IPS-20b (cell line): Measurements from ENCODE around the gene MYL6.

Experiments
- H3K27ac ChIP-seq: one replicate; pipeline ENCODE4 v1.5.1; 2013; ENCODE audit warnings: low read length
- H3K27me3 ChIP-seq: 2 replicates; pipeline ENCODE4 v1.6.1; 2013; ENCODE audit warnings: mild to moderate bottlenecking, low read length, inconsistent platforms; ENCODE audit not compliant: insufficient read depth
- H3K36me3 ChIP-seq: 2 replicates; pipeline ENCODE4 v1.6.1; 2013; ENCODE audit warnings: low read depth, mild to moderate bottlenecking, inconsistent platforms, low read length, moderate library complexity; ENCODE audit not compliant: insufficient read depth
- H3K4me1 ChIP-seq: 2 replicates; pipeline ENCODE4 v1.6.1; 2013; ENCODE audit warnings: mild to moderate bottlenecking, control low read depth, inconsistent platforms, low read length, moderate library complexity; ENCODE audit not compliant: insufficient read depth
- H3K4me3 ChIP-seq: 2 replicates; pipeline ENCODE4 v1.5.1; 2013; ENCODE audit warnings: mild to moderate bottlenecking, low read length, inconsistent platforms
- H3K9ac ChIP-seq: 2 replicates; pipeline ENCODE4 v1.6.1; 2013; ENCODE audit warnings: low read depth, mild to moderate bottlenecking, inconsistent platforms, low read length, moderate library complexity
- H3K9me3 ChIP-seq: 2 replicates; pipeline ENCODE4 v1.6.1; 2013; ENCODE audit warnings: mild to moderate bottlenecking, low read depth, low read length, inconsistent platforms; ENCODE audit not compliant: insufficient read depth

The MYL6 gene

DNA sequence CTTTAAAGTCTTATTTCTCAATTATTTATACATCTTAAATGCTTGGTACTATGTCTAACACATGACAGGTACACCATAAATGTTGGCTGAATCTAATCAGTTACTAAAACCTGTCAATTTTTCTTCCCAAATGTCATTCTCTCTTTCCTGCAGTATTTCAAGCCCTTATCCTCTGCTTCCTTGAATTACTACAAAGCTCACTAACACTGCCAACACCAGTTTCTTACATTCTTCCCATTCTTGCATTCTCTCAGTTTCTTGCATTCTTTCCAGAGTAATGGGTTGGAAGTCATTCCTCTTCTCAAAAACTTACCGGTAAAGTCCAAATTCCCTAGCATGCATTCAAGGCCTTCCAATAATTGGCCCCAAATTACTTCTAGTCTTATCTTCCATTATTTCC is 40.7 kb downstream of the MYL6 start:
- H3K9me3 ChIP-seq, result no peaks in the 10 kb centered on the region
- H3K4me3 ChIP-seq, result no peak overlapping the region
- H3K9ac ChIP-seq, result no peak overlapping the region
- H3K36me3 ChIP-seq, result no peaks in the 10 kb centered on the region
- no peak overlapping the region for H3K27ac ChIP-seq
- no peaks in the 10 kb centered on the region for H3K4me1 ChIP-seq
- no peaks in the 10 kb centered on the region for H3K27me3 ChIP-seq

DNA sequence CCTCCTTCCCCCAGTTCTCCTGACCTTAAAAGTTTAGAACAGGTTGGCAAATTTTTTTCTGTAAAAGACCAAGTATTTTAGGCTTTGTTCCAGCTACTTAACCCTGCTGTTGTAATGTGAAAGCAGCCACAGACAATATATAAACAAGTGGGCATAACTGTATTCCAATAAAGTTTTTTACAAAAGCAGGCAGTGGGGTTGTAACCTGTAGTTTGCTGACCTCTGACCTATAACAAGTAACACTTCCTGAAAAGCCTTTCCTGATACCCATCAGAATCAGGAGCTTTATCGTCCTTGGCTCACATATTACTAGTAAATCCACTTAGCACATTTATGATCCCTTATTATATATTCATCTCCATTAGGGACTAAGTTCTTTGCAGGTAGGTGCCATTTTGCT is 44.2 kb downstream of the MYL6 start:
- H3K9me3 ChIP-seq, result no peaks in the 10 kb centered on the region
- H3K36me3 ChIP-seq, result peaks cover 34% of the 10 kb centered on the region
- H3K4me3 ChIP-seq, result no peak overlapping the region
- H3K27ac ChIP-seq, result no peak overlapping the region
- H3K9ac ChIP-seq, result no peak overlapping the region
- H3K27me3 ChIP-seq, result no peaks in the 10 kb centered on the region
- no peaks in the 10 kb centered on the region for H3K4me1 ChIP-seq

DNA sequence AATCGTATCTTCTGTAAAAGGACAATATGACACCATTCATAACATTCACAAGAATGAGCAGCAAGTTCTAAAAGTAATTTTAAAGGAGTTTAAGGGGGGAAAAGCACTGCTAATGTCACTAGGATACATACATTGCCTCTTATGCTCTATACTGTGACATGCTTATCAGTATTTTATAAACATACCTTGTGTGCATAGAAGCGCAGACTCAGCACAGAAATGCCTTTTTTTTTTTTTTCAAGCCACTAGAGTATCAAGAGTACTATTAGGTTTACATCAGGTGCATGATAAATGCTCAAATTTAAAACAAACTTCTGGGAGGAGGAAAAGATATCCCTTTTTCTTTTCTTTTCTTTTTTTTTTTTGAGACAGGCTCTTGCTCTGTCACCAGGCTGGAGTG is 44.7 kb downstream of the MYL6 start:
- Histone ChIP-seq H3K9ac (no peak overlapping the region), H3K27me3 (no peaks in the 10 kb centered on the region), H3K4me1 (no peaks in the 10 kb centered on the region), H3K9me3 (no peaks in the 10 kb centered on the region), H3K36me3 (peaks cover 39% of the 10 kb centered on the region), H3K4me3 (no peak overlapping the region), H3K27ac (no peak overlapping the region)

DNA sequence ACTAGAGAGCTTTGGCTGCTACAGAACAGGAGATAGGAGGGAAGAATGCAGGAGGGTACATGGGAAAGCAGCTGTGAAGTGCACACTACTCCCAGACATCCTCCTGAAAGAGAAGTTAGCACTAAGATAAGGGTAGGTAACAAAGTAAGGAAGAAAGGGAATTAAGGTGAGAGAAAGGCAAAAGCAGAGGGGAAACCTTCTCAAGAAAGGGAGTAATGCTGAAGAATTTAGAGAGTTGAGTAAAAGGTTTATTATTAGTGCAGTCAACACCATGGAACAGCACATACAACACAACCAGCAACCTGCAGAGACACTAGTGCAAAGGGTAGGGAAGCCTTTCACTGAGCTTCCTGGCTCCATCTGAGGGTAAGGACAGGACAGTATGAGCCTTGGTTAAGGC is 46.1 kb downstream of the MYL6 start:
- no peak overlapping the region for H3K9ac ChIP-seq
- no peaks in the 10 kb centered on the region for H3K9me3 ChIP-seq
- no peak overlapping the region for H3K4me3 ChIP-seq
- no peaks in the 10 kb centered on the region for H3K27me3 ChIP-seq
- peaks cover 49% of the 10 kb centered on the region for H3K36me3 ChIP-seq
- H3K27ac ChIP-seq, result no peak overlapping the region
- no peaks in the 10 kb centered on the region for H3K4me1 ChIP-seq

DNA sequence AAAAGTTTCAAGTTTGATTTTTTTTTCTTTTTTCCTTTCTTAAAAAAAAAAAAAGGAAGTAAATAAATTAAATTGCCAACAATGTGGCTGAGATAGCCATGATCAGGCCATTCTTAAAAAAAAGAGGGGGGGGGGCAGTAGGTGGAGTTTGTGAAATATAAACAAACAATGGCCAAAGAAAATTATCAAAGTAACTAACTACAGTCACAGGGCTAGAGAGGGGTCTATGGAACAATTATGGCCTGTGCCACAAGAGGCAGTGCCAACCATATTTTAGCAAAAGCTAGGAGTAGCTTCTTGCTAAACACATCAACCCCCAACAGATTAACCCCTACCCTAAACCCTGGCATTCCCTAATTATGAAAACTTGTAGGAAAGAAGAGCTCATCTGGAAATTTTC is 47.3 kb downstream of the MYL6 start:
- Histone ChIP-seq H3K4me3 (no peak overlapping the region), H3K4me1 (no peaks in the 10 kb centered on the region), H3K27me3 (no peaks in the 10 kb centered on the region), H3K36me3 (peaks cover 59% of the 10 kb centered on the region), H3K27ac (no peak overlapping the region), H3K9me3 (no peaks in the 10 kb centered on the region), H3K9ac (no peak overlapping the region)

DNA sequence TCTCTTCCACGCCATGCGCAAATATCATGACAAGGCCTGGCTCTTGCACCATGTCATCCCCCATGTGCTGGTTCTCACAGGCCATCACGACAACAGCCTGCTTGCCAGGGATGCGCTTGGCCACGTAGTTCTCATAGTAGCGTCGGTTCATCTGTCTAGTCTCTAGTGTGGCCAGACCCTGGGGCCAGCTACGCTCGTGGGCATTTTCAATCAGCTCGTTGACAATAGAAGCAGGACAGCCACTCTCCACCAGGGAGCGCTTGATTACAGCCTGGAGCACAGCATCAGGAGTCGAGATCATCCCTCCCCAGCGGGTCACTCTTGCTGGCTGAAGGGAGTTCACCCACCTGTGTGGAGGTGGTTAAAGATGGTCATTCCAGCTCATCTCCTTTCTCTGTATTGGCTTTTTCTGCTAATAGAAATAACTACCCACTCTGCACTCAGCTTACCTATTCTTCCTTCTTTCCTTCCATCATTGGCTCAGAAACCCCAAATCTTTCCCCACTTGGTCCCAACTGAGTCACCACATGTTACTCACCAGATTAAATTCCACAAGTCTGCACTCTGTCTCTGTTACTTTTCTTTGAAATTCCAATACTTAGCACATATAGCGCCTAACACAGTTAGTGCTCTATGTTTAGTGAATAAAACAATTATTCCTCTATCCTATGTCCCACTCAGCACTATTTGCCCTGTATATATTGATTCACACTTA is 48.5 kb downstream of the MYL6 start:
- H3K27me3 ChIP-seq, result no peaks in the 10 kb centered on the region
- no peaks in the 10 kb centered on the region for H3K9me3 ChIP-seq
- H3K36me3 ChIP-seq, result peaks cover 68% of the 10 kb centered on the region
- no peak overlapping the region for H3K9ac ChIP-seq
- no peak overlapping the region for H3K4me3 ChIP-seq
- no peaks in the 10 kb centered on the region for H3K4me1 ChIP-seq
- no peak overlapping the region for H3K27ac ChIP-seq

DNA sequence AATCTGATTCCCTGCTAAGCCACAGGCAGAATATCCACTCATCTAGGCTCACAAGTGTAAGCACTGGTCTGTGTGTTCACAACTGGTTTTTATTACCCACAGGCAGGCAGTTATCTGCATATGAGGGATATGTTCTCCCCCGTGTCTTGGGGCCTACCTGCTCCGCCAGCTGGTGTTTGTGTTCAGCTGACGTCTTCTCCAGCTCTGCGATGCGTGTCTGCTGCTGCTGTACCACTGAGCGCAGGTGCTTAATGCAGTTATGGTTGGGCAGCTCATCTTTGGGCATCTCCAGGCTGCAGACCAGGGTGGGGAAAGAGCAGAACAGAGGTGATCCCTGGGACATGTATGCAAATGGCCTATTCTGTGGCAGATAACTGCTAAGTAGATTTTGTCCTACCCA is 49.8 kb downstream of the MYL6 start:
- H3K4me3 ChIP-seq, result no peak overlapping the region

More for the DNA sequence above, 49.8 kb downstream of the MYL6 start:
- H3K9ac ChIP-seq, result no peak overlapping the region
- H3K4me1 ChIP-seq, result no peaks in the 10 kb centered on the region
- peaks cover 82% of the 10 kb centered on the region for H3K36me3 ChIP-seq
- no peaks in the 10 kb centered on the region for H3K9me3 ChIP-seq
- H3K27me3 ChIP-seq, result no peaks in the 10 kb centered on the region
- no peak overlapping the region for H3K27ac ChIP-seq
